ENCODE measurements around the gene ZNRF1. TPM values are rescaled to one million over a fixed set of nuclear protein-coding genes. Genes with fewer than 3 reads are reported as not detected.
A peak's percentile ranks its signal among the peaks of the same experiment; 100 is the strongest.

Gene ZNRF1
- total and polyA plus RNA-seq, 2 donors = 13.4 to 22.0 TPM

GRCh38 chr16:75074920-75075687 is 76.3 kb downstream of the ZNRF1 start:
- 71% methylated on average over 12 of the region's 12 CpGs for WGBS
- Histone ChIP-seq H3K4me1 (ENCODE audit: insufficient read depth) (peaks cover under 1% of the 10 kb centered on the region), H3K27ac (ENCODE audit: low read depth) (no peak overlapping the region), H3K36me3 (ENCODE audit: insufficient read depth) (no peaks in the 10 kb centered on the region), H3K4me3 (ENCODE audit: low read depth, low read length) (no peak overlapping the region)
- no peak for DNase-seq (ENCODE audit: extremely low spot score)

- H3K36me3 ChIP-seq (ENCODE audit: insufficient read depth) = no peaks in the 10 kb centered on the region
- no peak overlapping the region for H3K27ac ChIP-seq (ENCODE audit: low read depth)
- no peaks in the 10 kb centered on the region for H3K4me1 ChIP-seq (ENCODE audit: insufficient read depth)
- no peak for DNase-seq (ENCODE audit: extremely low spot score)
- WGBS = 82% methylated on average over 3 of the region's 3 CpGs
- H3K4me3 ChIP-seq (ENCODE audit: low read depth, low read length) = no peak overlapping the region
Measured at GRCh38 chr16:75075688-75076268, 77.0 kb downstream of the ZNRF1 start.

GRCh38 chr16:75078886-75079285 is 80.1 kb downstream of the ZNRF1 start:
- Histone ChIP-seq H3K4me1 (ENCODE audit: insufficient read depth) (peaks cover 2% of the 10 kb centered on the region), H3K27ac (ENCODE audit: low read depth) (no peak overlapping the region), H3K4me3 (ENCODE audit: low read depth, low read length) (no peak overlapping the region), H3K36me3 (ENCODE audit: insufficient read depth) (no peaks in the 10 kb centered on the region)
- 91% methylated on average over 8 of the region's 8 CpGs for WGBS
- no peak for DNase-seq (ENCODE audit: extremely low spot score)

- 95% methylated on average over 7 of the region's 7 CpGs for WGBS
- Histone ChIP-seq H3K4me1 (ENCODE audit: insufficient read depth) (peaks cover 2% of the 10 kb centered on the region), H3K27ac (ENCODE audit: low read depth) (no peak overlapping the region), H3K36me3 (ENCODE audit: insufficient read depth) (no peaks in the 10 kb centered on the region), H3K4me3 (ENCODE audit: low read depth, low read length) (no peak overlapping the region)
- DNase-seq (ENCODE audit: extremely low spot score) = no peak
Measured at GRCh38 chr16:75079346-75079926, 80.6 kb downstream of the ZNRF1 start.

- peaks cover 2% of the 10 kb centered on the region for H3K4me1 ChIP-seq (ENCODE audit: insufficient read depth)
- WGBS = 92% methylated on average over 8 of the region's 8 CpGs
- H3K4me3 ChIP-seq (ENCODE audit: low read depth, low read length) = no peak overlapping the region
- no peak overlapping the region for H3K27ac ChIP-seq (ENCODE audit: low read depth)
- no peak for DNase-seq (ENCODE audit: extremely low spot score)
- no peaks in the 10 kb centered on the region for H3K36me3 ChIP-seq (ENCODE audit: insufficient read depth)
Measured at GRCh38 chr16:75080205-75081029, 81.6 kb downstream of the ZNRF1 start.

- Histone ChIP-seq H3K27ac (ENCODE audit: low read depth) (no peak overlapping the region), H3K36me3 (ENCODE audit: insufficient read depth) (no peaks in the 10 kb centered on the region), H3K4me3 (ENCODE audit: low read depth, low read length) (no peak overlapping the region), H3K4me1 (ENCODE audit: insufficient read depth) (peaks cover 2% of the 10 kb centered on the region)
- WGBS = 86% methylated on average over 6 of the region's 6 CpGs
- no peak for DNase-seq (ENCODE audit: extremely low spot score)
Measured at GRCh38 chr16:75081179-75081859, 82.5 kb downstream of the ZNRF1 start.

- H3K4me3 ChIP-seq (ENCODE audit: low read depth, low read length) = no peak overlapping the region
- no peak for DNase-seq (ENCODE audit: extremely low spot score)
- H3K36me3 ChIP-seq (ENCODE audit: insufficient read depth) = no peaks in the 10 kb centered on the region
- peaks cover 2% of the 10 kb centered on the region for H3K4me1 ChIP-seq (ENCODE audit: insufficient read depth)
- no peak overlapping the region for H3K27ac ChIP-seq (ENCODE audit: low read depth)
- WGBS = 95% methylated on average over 5 of the region's 5 CpGs
Measured at GRCh38 chr16:75083813-75084212, 85.0 kb downstream of the ZNRF1 start.

GRCh38 chr16:75085556-75085955 is 86.7 kb downstream of the ZNRF1 start:
- peaks cover 2% of the 10 kb centered on the region for H3K4me1 ChIP-seq (ENCODE audit: insufficient read depth)
- no peak overlapping the region for H3K27ac ChIP-seq (ENCODE audit: low read depth)
- no peak overlapping the region for H3K4me3 ChIP-seq (ENCODE audit: low read depth, low read length)
- no peaks in the 10 kb centered on the region for H3K36me3 ChIP-seq (ENCODE audit: insufficient read depth)
- no peak for DNase-seq (ENCODE audit: extremely low spot score)
- WGBS = 70% methylated on average over 4 of the region's 4 CpGs

GRCh38 chr16:75086281-75086680 is 87.5 kb downstream of the ZNRF1 start:
- 76% methylated on average over 1 of the region's 1 CpG for WGBS
- no peak overlapping the region for H3K27ac ChIP-seq (ENCODE audit: low read depth)
- H3K36me3 ChIP-seq (ENCODE audit: insufficient read depth) = no peaks in the 10 kb centered on the region
- DNase-seq (ENCODE audit: extremely low spot score) = no peak
- peaks cover 2% of the 10 kb centered on the region for H3K4me1 ChIP-seq (ENCODE audit: insufficient read depth)
- H3K4me3 ChIP-seq (ENCODE audit: low read depth, low read length) = no peak overlapping the region

GRCh38 chr16:75086688-75087374 is 88.0 kb downstream of the ZNRF1 start:
- Histone ChIP-seq H3K4me1 (ENCODE audit: insufficient read depth) (peaks cover 2% of the 10 kb centered on the region), H3K36me3 (ENCODE audit: insufficient read depth) (no peaks in the 10 kb centered on the region), H3K27ac (ENCODE audit: low read depth) (no peak overlapping the region), H3K4me3 (ENCODE audit: low read depth, low read length) (no peak overlapping the region)
- 78% methylated on average over 10 of the region's 10 CpGs for WGBS
- no peak for DNase-seq (ENCODE audit: extremely low spot score)

- H3K27ac ChIP-seq (ENCODE audit: low read depth) = peak overlapping the region; percentile 28
- H3K36me3 ChIP-seq (ENCODE audit: insufficient read depth) = no peaks in the 10 kb centered on the region
- H3K4me1 ChIP-seq (ENCODE audit: insufficient read depth) = no peaks in the 10 kb centered on the region
- 18% methylated on average over 10 of the region's 10 CpGs for WGBS
- DNase-seq (ENCODE audit: extremely low spot score) = no peak
- no peak overlapping the region for H3K4me3 ChIP-seq (ENCODE audit: low read depth, low read length)
Measured at GRCh38 chr16:75087375-75087979, 88.7 kb downstream of the ZNRF1 start.

GRCh38 chr16:75088216-75088615 is 89.4 kb downstream of the ZNRF1 start:
- H3K27ac ChIP-seq (ENCODE audit: low read depth) = no peak overlapping the region

More at GRCh38 chr16:75088216-75088615, 89.4 kb downstream of the ZNRF1 start:
- no peak overlapping the region for H3K4me3 ChIP-seq (ENCODE audit: low read depth, low read length)
- no peaks in the 10 kb centered on the region for H3K36me3 ChIP-seq (ENCODE audit: insufficient read depth)
- DNase-seq (ENCODE audit: extremely low spot score) = no peak
- no peaks in the 10 kb centered on the region for H3K4me1 ChIP-seq (ENCODE audit: insufficient read depth)
- 65% methylated on average over 3 of the region's 3 CpGs for WGBS

Measured in urinary bladder (tissue), 4 donors.